ENCODE data around the gene SLC37A3.
"Not testable (repeated sequence)": the region's sequence is repeated elsewhere in the genome, so short reads cannot be mapped to it uniquely, and the experiment has no call there.

SLC37A3 gene

GRCh38 chr7:140397784-140398750 is at the start of gene SLC37A3:
TSS of gene SLC37A3 (minus strand) at chr7:140398530. CDS start at chr7:140382526, 16,004 bp downstream.
- peak; percentile 78 for DNase-seq

- no peak for DNase-seq
These were observed 49.5 kb upstream of the SLC37A3 start for GRCh38 chr7:140447841-140448240.

GRCh38 chr7:140446467-140446866 is 48.1 kb upstream of the SLC37A3 start:
- no peak for DNase-seq

DNA sequence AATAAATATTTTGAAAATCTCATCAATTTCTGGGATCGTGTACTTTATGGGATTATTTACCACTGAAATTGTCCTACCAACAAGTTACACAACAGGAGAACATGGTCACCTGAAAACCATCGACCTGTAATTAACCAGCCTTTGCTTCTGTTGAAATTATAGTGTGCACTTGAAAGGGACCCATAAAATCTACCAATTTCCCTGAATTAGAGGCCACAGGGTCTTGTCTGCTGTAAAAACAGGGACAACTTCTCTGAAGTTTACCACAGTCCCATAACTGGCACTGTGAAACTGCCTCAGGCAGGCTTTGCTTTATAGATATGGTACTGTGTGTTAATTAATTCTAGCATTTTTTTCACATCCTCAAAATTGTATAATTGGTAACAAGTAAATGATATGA is 43.2 kb upstream of the SLC37A3 start:
- no peak for DNase-seq

DNA sequence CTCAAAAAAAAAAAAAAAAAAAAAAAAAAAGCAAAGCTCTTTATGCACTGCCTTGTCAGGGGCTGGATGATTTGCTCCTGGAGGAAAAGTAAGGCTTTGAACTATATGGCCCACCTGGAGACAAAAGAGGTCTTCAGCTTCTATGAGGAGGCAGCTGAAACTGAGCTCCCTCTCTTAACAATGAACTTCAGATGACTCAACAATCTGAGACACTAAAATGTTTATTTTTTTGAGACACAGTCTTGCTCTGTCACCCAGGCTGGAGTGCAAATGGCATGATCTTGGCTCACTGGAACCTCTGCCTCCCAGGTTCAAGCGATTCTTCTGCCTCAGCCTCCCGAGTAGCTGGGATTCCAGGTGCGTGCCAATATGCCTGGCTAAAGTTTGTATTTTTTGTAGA is 42.3 kb upstream of the SLC37A3 start:
- DNase-seq = no peak

DNA sequence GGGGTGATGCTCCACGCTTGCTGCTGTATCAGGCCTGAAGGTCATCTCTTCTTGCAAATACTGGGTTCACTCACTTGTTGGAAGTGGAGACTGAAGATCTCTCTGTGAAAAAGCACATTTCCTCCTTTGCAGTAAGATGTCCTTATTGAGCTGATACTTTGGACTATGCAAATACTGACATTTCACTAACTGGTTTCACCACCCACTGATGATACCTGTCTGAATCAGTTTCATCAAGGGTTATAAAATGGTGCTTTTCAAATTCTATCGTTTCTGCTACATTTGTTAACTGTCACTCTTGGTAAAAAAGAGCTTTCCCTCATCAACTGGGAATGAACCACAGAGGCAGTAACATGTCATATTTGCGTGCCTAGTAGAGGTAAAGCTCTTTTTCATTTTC is 41.0 kb upstream of the SLC37A3 start:
- no peak for DNase-seq

GRCh38 chr7:140435252-140435895 is 37.0 kb upstream of the SLC37A3 start:
- no peak for DNase-seq

- DNase-seq = no peak
These were observed 35.1 kb upstream of the SLC37A3 start for GRCh38 chr7:140433396-140433795.

GRCh38 chr7:140426130-140426529 is 27.8 kb upstream of the SLC37A3 start:
- DNase-seq = no peak

GRCh38 chr7:140425718-140426117 is 27.4 kb upstream of the SLC37A3 start:
- DNase-seq = no peak

DNA sequence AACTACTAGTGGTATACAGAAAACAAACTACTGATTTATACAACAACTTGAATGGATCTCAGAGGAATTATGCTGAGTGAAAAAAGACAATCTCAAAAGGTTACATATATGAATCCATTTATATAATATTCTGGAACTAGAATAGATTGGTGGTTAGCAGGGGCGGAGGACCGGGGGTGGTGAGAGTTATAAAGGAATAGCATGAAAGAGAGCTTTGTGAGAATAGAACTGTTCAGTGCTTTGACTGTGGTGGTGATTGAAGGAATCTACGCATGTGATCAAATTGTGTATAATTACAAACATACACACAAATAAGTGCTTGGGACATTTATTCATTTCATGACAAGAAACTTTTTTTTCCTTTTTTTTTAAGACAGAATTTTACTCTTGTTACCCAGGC is 25.2 kb upstream of the SLC37A3 start:
- DNase-seq = no peak

- no peak for DNase-seq
These were observed 23.2 kb upstream of the SLC37A3 start for GRCh38 chr7:140421521-140421920.

GRCh38 chr7:140418653-140419052 is 20.3 kb upstream of the SLC37A3 start:
- DNase-seq = no peak

GRCh38 chr7:140418156-140418472 is 19.8 kb upstream of the SLC37A3 start:
- not testable (repeated sequence) for DNase-seq

GRCh38 chr7:140417456-140418155 is 19.3 kb upstream of the SLC37A3 start:
- no peak for DNase-seq

GRCh38 chr7:140416560-140416959 is 18.2 kb upstream of the SLC37A3 start:
- no peak for DNase-seq

- DNase-seq = not testable (repeated sequence)
These were observed 17.5 kb upstream of the SLC37A3 start for GRCh38 chr7:140415816-140416215.

DNA sequence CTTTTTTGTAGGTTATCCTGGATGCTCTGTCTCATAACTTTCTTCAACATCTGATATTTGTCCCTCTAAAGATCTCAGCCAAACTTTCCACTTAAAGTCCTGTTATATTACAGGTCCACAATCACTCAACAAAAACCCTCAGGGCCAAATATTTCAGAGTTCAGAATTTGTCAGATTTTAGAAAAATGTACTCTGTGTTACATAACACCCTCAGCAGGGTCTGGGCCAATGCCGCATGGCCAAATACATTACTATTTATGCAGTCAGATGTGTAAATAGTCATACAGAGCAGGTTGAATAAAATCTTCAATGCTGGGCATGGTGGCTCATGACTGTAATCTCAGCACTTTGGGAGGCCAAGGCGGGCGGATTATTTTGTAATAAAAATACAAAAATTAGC is 17.0 kb upstream of the SLC37A3 start:
- DNase-seq = no peak

DNA sequence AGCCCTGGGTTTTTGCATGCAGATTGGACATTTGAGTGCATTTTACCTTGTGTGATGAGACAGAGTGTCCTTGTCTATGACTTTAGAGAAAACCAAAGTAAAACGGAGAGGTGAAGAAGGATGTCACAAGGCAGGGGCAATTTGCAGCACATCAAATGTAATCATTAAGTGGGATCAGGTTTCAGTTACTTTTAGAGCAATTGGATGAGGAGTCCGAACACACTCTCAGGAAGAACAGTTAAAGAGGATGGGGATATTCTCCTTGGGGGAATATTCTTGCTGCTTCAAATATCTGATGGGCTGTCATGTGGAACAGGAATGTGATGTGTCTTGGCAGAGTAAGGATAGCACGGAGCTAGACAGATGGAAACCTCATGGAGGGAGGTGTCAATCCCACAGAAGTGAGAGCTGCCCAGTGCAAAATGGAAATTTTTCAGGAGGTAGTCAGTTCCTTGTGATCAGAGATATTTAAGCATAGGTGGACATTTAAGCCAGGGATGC is 6.3 kb upstream of the SLC37A3 start:
- DNase-seq = no peak

- DNase-seq = peak; percentile 42
These were observed 5.7 kb upstream of the SLC37A3 start, which contains the start of gene RAB19 for GRCh38 chr7:140403878-140404564. TSS of gene RAB19 (plus strand) at chr7:140404058. CDS start at chr7:140407647, 3,589 bp downstream.

DNA sequence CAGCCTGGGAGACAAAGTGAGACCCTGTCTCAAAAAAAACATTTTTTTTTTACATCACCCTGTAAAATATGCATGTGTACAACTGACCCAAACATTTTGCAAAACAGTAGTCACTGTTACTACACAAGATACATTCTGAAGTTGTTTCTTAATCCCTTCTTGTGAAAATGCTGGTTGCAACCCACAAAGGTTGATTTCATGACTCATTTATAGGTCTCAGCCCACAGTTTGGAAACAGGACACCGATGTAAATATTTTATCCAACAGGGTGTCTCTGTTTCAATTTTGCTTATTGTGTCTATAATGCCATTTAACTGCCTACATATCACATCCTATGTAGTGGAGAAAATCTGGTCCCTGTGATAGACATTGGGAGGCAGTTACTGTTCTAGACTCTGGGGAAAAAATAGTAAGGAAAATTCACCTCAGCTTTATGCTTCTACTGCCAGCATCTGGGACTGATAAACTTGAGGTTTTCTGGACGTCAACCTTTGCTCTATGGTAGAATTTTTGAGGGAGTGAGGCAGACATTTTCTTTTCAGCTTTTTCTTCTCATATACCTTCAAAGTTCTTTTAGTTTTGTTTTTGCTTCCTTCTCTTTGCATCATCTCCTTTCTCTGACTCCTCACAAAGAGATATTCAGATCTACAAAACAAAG is 4.0 kb upstream of the SLC37A3 start:
- no peak for DNase-seq

- no peak for DNase-seq
These were observed 2.1 kb upstream of the SLC37A3 start for GRCh38 chr7:140400381-140400780.

Data from activated effector memory CD4-positive, alpha-beta T cell treated with Interleukin-2 at 50 U/mL for 16 hours (primary cell).